H9 (cell line): Measurements from ENCODE around the gene CMTM2. TPM values are rescaled to one million over a fixed set of nuclear protein-coding genes. Genes with fewer than 3 reads are reported as not detected.

Experiments used
- DNase-seq: peaks from one replicate; pipeline ENCODE4 v3.0.0-alpha.2; 2017
- H2AFZ ChIP-seq: one replicate; pipeline ENCODE4 v1.6.1; 2013; ENCODE audit warnings: mild to moderate bottlenecking, low read length, control low read depth, moderate library complexity
- H2AK5ac ChIP-seq: 2 replicates; pipeline ENCODE4 v1.6.1; 2013; ENCODE audit warnings: low read length, control low read depth, mixed read lengths; ENCODE audit not compliant: insufficient read length
- H2BK120ac ChIP-seq: one replicate; pipeline ENCODE4 v1.6.1; 2013; ENCODE audit warnings: low read depth, mild to moderate bottlenecking, low read length, control low read depth, inconsistent platforms; ENCODE audit not compliant: poor library complexity, severe bottlenecking
- H2BK12ac ChIP-seq: 2 replicates; pipeline ENCODE4 v1.6.1; 2013; ENCODE audit warnings: low read length, control low read depth, mixed read lengths, low read depth; ENCODE audit not compliant: insufficient read length
- H2BK15ac ChIP-seq: 2 replicates; pipeline ENCODE4 v1.6.1; 2013; ENCODE audit warnings: low read depth, low read length, control low read depth
- H2BK20ac ChIP-seq: one replicate; pipeline ENCODE4 v1.6.1; 2013; ENCODE audit warnings: low read depth, mild to moderate bottlenecking, low read length, control low read depth, inconsistent platforms; ENCODE audit not compliant: poor library complexity, severe bottlenecking
- H2BK5ac ChIP-seq: 2 replicates; pipeline ENCODE4 v1.6.1; 2013; ENCODE audit warnings: low read length, control low read depth, mixed read lengths; ENCODE audit not compliant: insufficient read length
- H3K14ac ChIP-seq: 2 replicates; pipeline ENCODE4 v1.6.1; 2013; ENCODE audit warnings: low read length, control low read depth; ENCODE audit not compliant: insufficient read depth
- H3K18ac ChIP-seq: 2 replicates; pipeline ENCODE4 v1.6.1; 2013; ENCODE audit warnings: low read depth, mild to moderate bottlenecking, mixed read lengths, low read length, control low read depth; ENCODE audit not compliant: insufficient read length
- H3K23ac ChIP-seq: 2 replicates; pipeline ENCODE4 v1.6.1; 2013; ENCODE audit warnings: low read length, control low read depth, mixed read lengths, low read depth; ENCODE audit not compliant: insufficient read length
- H3K23me2 ChIP-seq: 2 replicates; pipeline ENCODE4 v1.6.1; 2013; ENCODE audit warnings: low read depth, mild to moderate bottlenecking, mixed read lengths, low read length, control low read depth; ENCODE audit not compliant: insufficient read length, poor library complexity, severe bottlenecking
- H3K27ac ChIP-seq: 2 replicates; pipeline ENCODE4 v1.5.1; 2013; ENCODE audit warnings: low read length, control low read depth, mixed read lengths, low read depth; ENCODE audit not compliant: insufficient read length
- H3K27me3 ChIP-seq: 2 replicates; pipeline ENCODE4 v1.6.1; 2013; ENCODE audit warnings: low read length, control low read depth, inconsistent platforms; ENCODE audit not compliant: insufficient read depth
- H3K4ac ChIP-seq: 2 replicates; pipeline ENCODE4 v1.6.1; 2013; ENCODE audit warnings: low read depth, mild to moderate bottlenecking, control low read depth, inconsistent platforms, low read length, moderate library complexity
- H3K4me1 ChIP-seq: 2 replicates; pipeline ENCODE4 v1.6.1; 2013; ENCODE audit warnings: low read length, control low read depth, inconsistent platforms; ENCODE audit not compliant: insufficient read depth
- H3K4me2 ChIP-seq: 2 replicates; pipeline ENCODE4 v1.6.1; 2013; ENCODE audit warnings: low read length, control low read depth, mixed read lengths; ENCODE audit not compliant: insufficient read length, insufficient read depth
- H3K56ac ChIP-seq: 2 replicates; pipeline ENCODE4 v1.6.1; 2013; ENCODE audit warnings: low read depth, mild to moderate bottlenecking, mixed read lengths, low read length, control low read depth; ENCODE audit not compliant: insufficient read length
- H3K79me1 ChIP-seq: 2 replicates; pipeline ENCODE4 v1.6.1; 2013; ENCODE audit warnings: low read depth, mild to moderate bottlenecking, moderate library complexity, low read length, control low read depth, inconsistent platforms; ENCODE audit not compliant: insufficient read depth, poor library complexity, severe bottlenecking
- H3K79me2 ChIP-seq: 2 replicates; pipeline ENCODE4 v1.6.1; 2013; ENCODE audit warnings: low read length, control low read depth, inconsistent platforms; ENCODE audit not compliant: insufficient read depth
- H3K9ac ChIP-seq: 2 replicates; pipeline ENCODE4 v1.6.1; 2013; ENCODE audit warnings: low read length, control low read depth, mixed read lengths; ENCODE audit not compliant: insufficient read length; ENCODE audit errors: extremely low read depth
- H3K9me3 ChIP-seq: one replicate; pipeline ENCODE4 v1.6.1; 2013; ENCODE audit warnings: low read depth, low read length, inconsistent platforms; ENCODE audit not compliant: control insufficient read depth
- H3T11ph ChIP-seq: one replicate; pipeline ENCODE4 v1.6.1; 2013; ENCODE audit warnings: mild to moderate bottlenecking, low read length, control low read depth, inconsistent platforms
- H4K20me1 ChIP-seq: one replicate; pipeline ENCODE4 v1.6.1; 2013; ENCODE audit not compliant: control insufficient read depth, insufficient read length, insufficient read depth
- H4K5ac ChIP-seq: 2 replicates; pipeline ENCODE4 v1.6.1; 2013; ENCODE audit warnings: low read depth, mild to moderate bottlenecking, mixed read lengths, low read length, control low read depth; ENCODE audit not compliant: insufficient read length
- H4K8ac ChIP-seq: replicated peaks from 2 replicates; pipeline ENCODE4 v1.6.1; 2013; ENCODE audit warnings: low read length, control low read depth, mixed read lengths, low read depth; ENCODE audit not compliant: insufficient read length
- H4K91ac ChIP-seq: 2 replicates; pipeline ENCODE4 v1.6.1; 2013; ENCODE audit warnings: low read depth, mild to moderate bottlenecking, moderate library complexity, mixed read lengths, low read length, control low read depth; ENCODE audit not compliant: insufficient read length
- H3K27ac Mint-ChIP-seq, 3 experiments: 2 replicates in 2 of 3; 3 replicates in 1 of 3; pipeline ENCODE4 v1.8.0; 2020 to 2021; ENCODE audit warnings: mixed read lengths in 3 of 3, mild to moderate bottlenecking in 1 of 3, moderate library complexity in 1 of 3
- H3K27me3 Mint-ChIP-seq: 2 replicates; pipeline ENCODE4 v1.8.0; 2021; ENCODE audit warnings: low read depth, mild to moderate bottlenecking, moderate library complexity, mixed read lengths
- H3K36me3 Mint-ChIP-seq, 3 experiments: 2 replicates in 2 of 3; 3 replicates in 1 of 3; pipeline ENCODE4 v1.8.0; 2020 to 2021; ENCODE audit warnings: low read depth in 3 of 3, mixed read lengths in 3 of 3; ENCODE audit not compliant: insufficient read depth in 1 of 3
- H3K4me1 Mint-ChIP-seq, 2 experiments: 2 replicates each; pipeline ENCODE4 v1.8.0; 2020; ENCODE audit warnings: mixed read lengths in 2 of 2
- H3K4me3 Mint-ChIP-seq, 2 experiments: 2 replicates in 1 of 2; 3 replicates in 1 of 2; pipeline ENCODE4 v1.8.0; 2020 to 2021; ENCODE audit warnings: mild to moderate bottlenecking in 2 of 2, mixed read lengths in 2 of 2, moderate library complexity in 1 of 2
- H3K9me3 Mint-ChIP-seq, 2 experiments: 2 replicates in 1 of 2; 3 replicates in 1 of 2; pipeline ENCODE4 v1.8.0; 2020; ENCODE audit warnings: mild to moderate bottlenecking in 2 of 2, mixed read lengths in 2 of 2, moderate library complexity in 1 of 2
- CTCF ChIP-seq: fragments of 200-600 bp; sonication (generic); conservative IDR thresholded peaks from 3 replicates; pipeline ENCODE4 v1.8.0; 2021; ENCODE audit warnings: antibody characterized with exemption, mild to moderate bottlenecking
- WGBS: extraction: QIAGEN DNeasy Blood & Tissue Kit; methylation state at CpG from one replicate; pipeline ENCODE4 v1.1.7; 2013; ENCODE audit warnings: missing lambda C conversion rate, low lambda C conversion rate, mixed read lengths; ENCODE audit not compliant: insufficient read length; ENCODE audit errors: extremely low coverage; 5-methylcytosine and 5-hydroxymethylcytosine counted together
- total RNA-seq: library from RNA; stranded (reverse); gene quantifications from 2 replicates; pipeline ENCODE4 v1.2.1, GENCODE V29; 2021

Gene CMTM2
- total RNA-seq, 1 experiment from 2014 or later: not detected

GRCh38 chr16:66617010-66617434 lies 37.8 kb downstream of the CMTM2 start:
- no peaks in the 10 kb centered on the region; a peak in 1 of 5 replicates for H3K9me3 Mint-ChIP-seq
- H2BK12ac ChIP-seq: no peak overlapping the region
- H3K4me1 Mint-ChIP-seq: peaks cover 43 to 45% of the 10 kb centered on the region in 2 experiments
- no peak overlapping the region for H2AFZ ChIP-seq
- H4K91ac ChIP-seq: no peak overlapping the region
- H3K23ac ChIP-seq: no peak overlapping the region
- no peak overlapping the region for H4K5ac ChIP-seq
- H3T11ph ChIP-seq: no peak overlapping the region
- no peaks in the 10 kb centered on the region for H3K23me2 ChIP-seq
- no peak overlapping the region for H3K56ac ChIP-seq
- H3K36me3 Mint-ChIP-seq: peaks cover 37 to 71% (median 68%) of the 10 kb centered on the region in 3 experiments
- no peak overlapping the region for H3K14ac ChIP-seq
- H3K27me3 ChIP-seq: no peaks in the 10 kb centered on the region
- no peak for DNase-seq
- H3K9me3 ChIP-seq: no peaks in the 10 kb centered on the region
- H3K27ac ChIP-seq: no peak overlapping the region
- H4K20me1 ChIP-seq: no peaks in the 10 kb centered on the region
- H3K27me3 Mint-ChIP-seq: no peaks in the 10 kb centered on the region
- no peak overlapping the region for H2BK15ac ChIP-seq
- TF ChIP-seq CTCF: no peak
- WGBS: no CpG with 5 or more reads among the region's 2 CpGs
- H3K4me1 ChIP-seq: peaks cover 9% of the 10 kb centered on the region; the same call in 1 of the 2 replicates
- H3K9ac ChIP-seq: no peak overlapping the region
- peak overlapping the region in 2 of 3 experiments; percentile 20 to 95; a peak in 3 of 7 replicates for H3K27ac Mint-ChIP-seq
- H3K18ac ChIP-seq: no peak overlapping the region
- no peak overlapping the region for H2BK20ac ChIP-seq
- H3K4ac ChIP-seq: no peak overlapping the region
- H4K8ac ChIP-seq: no peak overlapping the region
- H3K4me3 Mint-ChIP-seq: peak overlapping the region in 1 of 2 experiments; percentile 2; a peak in 1 of 5 replicates
- H2AK5ac ChIP-seq: no peak overlapping the region
- H2BK120ac ChIP-seq: no peak overlapping the region
- peak overlapping the region; percentile 5 for H3K4me2 ChIP-seq
- H2BK5ac ChIP-seq: no peak overlapping the region
- H3K79me2 ChIP-seq: no peaks in the 10 kb centered on the region
- no peaks in the 10 kb centered on the region for H3K79me1 ChIP-seq
